ENCODE data around the gene GPR21.

The GPR21 gene

GRCh38 chr9:123049589-123050222 is 16.2 kb downstream of the GPR21 start:
- H3K4me1 ChIP-seq (ENCODE audit: insufficient read depth, low read length): peaks cover 57% of the 10 kb centered on the region

GRCh38 chr9:123053046-123053445 is 19.6 kb downstream of the GPR21 start:
- Histone ChIP-seq H3K27me3 (ENCODE audit: control insufficient read depth in 1 of 2, insufficient read depth in 2 of 2, low read length in 2 of 2) (no peaks in the 10 kb centered on the region), H3K4me1 (ENCODE audit: insufficient read depth, low read length) (peaks cover 43% of the 10 kb centered on the region), H3K36me3 (ENCODE audit: insufficient read depth, low read length) (no peaks in the 10 kb centered on the region), H3K4me3 (ENCODE audit: low read depth in 1 of 2, low read length in 2 of 2) (no peak overlapping the region), H3K27ac (ENCODE audit: low read depth, low read length) (no peak overlapping the region), H3K9ac (ENCODE audit: low read length) (no peak overlapping the region), H3K9me3 (ENCODE audit: low read length) (no peaks in the 10 kb centered on the region)

More at GRCh38 chr9:123049589-123050222, 16.2 kb downstream of the GPR21 start:
- no peak overlapping the region for H3K9ac ChIP-seq (ENCODE audit: low read length)
- peak overlapping the region; percentile 16 for H3K27ac ChIP-seq (ENCODE audit: low read depth, low read length)
- H3K9me3 ChIP-seq (ENCODE audit: low read length): no peaks in the 10 kb centered on the region
- H3K4me3 ChIP-seq (ENCODE audit: low read depth in 1 of 2, low read length in 2 of 2): no peak overlapping the region
- no peaks in the 10 kb centered on the region for H3K36me3 ChIP-seq (ENCODE audit: insufficient read depth, low read length)
- H3K27me3 ChIP-seq (ENCODE audit: control insufficient read depth in 1 of 2, insufficient read depth in 2 of 2, low read length in 2 of 2): no peaks in the 10 kb centered on the region

- Histone ChIP-seq H3K9me3 (ENCODE audit: low read length) (no peaks in the 10 kb centered on the region), H3K36me3 (ENCODE audit: insufficient read depth, low read length) (no peaks in the 10 kb centered on the region), H3K9ac (ENCODE audit: low read length) (no peak overlapping the region), H3K4me3 (ENCODE audit: low read depth in 1 of 2, low read length in 2 of 2) (no peak overlapping the region), H3K27ac (ENCODE audit: low read depth, low read length) (no peak overlapping the region), H3K27me3 (ENCODE audit: control insufficient read depth in 1 of 2, insufficient read depth in 2 of 2, low read length in 2 of 2) (no peaks in the 10 kb centered on the region), H3K4me1 (ENCODE audit: insufficient read depth, low read length) (peaks cover 38% of the 10 kb centered on the region)
These were observed 20.2 kb downstream of the GPR21 start for GRCh38 chr9:123053711-123054110.

GRCh38 chr9:123058834-123059233 is 25.4 kb downstream of the GPR21 start:
- H3K9ac ChIP-seq (ENCODE audit: low read length): no peak overlapping the region
- no peak overlapping the region for H3K27ac ChIP-seq (ENCODE audit: low read depth, low read length)
- no peaks in the 10 kb centered on the region for H3K9me3 ChIP-seq (ENCODE audit: low read length)
- no peaks in the 10 kb centered on the region for H3K27me3 ChIP-seq (ENCODE audit: control insufficient read depth in 1 of 2, insufficient read depth in 2 of 2, low read length in 2 of 2)
- no peak overlapping the region for H3K4me3 ChIP-seq (ENCODE audit: low read depth in 1 of 2, low read length in 2 of 2)
- peaks cover 4% of the 10 kb centered on the region for H3K36me3 ChIP-seq (ENCODE audit: insufficient read depth, low read length)
- peaks cover 2% of the 10 kb centered on the region for H3K4me1 ChIP-seq (ENCODE audit: insufficient read depth, low read length)

GRCh38 chr9:123059472-123060220 is 26.2 kb downstream of the GPR21 start:
- Histone ChIP-seq H3K4me3 (ENCODE audit: low read depth in 1 of 2, low read length in 2 of 2) (no peak overlapping the region), H3K9me3 (ENCODE audit: low read length) (no peaks in the 10 kb centered on the region), H3K27ac (ENCODE audit: low read depth, low read length) (no peak overlapping the region), H3K27me3 (ENCODE audit: control insufficient read depth in 1 of 2, insufficient read depth in 2 of 2, low read length in 2 of 2) (no peaks in the 10 kb centered on the region), H3K9ac (ENCODE audit: low read length) (no peak overlapping the region), H3K4me1 (ENCODE audit: insufficient read depth, low read length) (no peaks in the 10 kb centered on the region), H3K36me3 (ENCODE audit: insufficient read depth, low read length) (peaks cover 4% of the 10 kb centered on the region)

- Histone ChIP-seq H3K36me3 (ENCODE audit: insufficient read depth, low read length) (peaks cover 16% of the 10 kb centered on the region), H3K27me3 (ENCODE audit: control insufficient read depth in 1 of 2, insufficient read depth in 2 of 2, low read length in 2 of 2) (no peaks in the 10 kb centered on the region), H3K9ac (ENCODE audit: low read length) (no peak overlapping the region), H3K4me3 (ENCODE audit: low read depth in 1 of 2, low read length in 2 of 2) (no peak overlapping the region), H3K27ac (ENCODE audit: low read depth, low read length) (no peak overlapping the region), H3K9me3 (ENCODE audit: low read length) (no peaks in the 10 kb centered on the region), H3K4me1 (ENCODE audit: insufficient read depth, low read length) (no peaks in the 10 kb centered on the region)
These were observed 27.7 kb downstream of the GPR21 start for GRCh38 chr9:123061216-123061615.

- Histone ChIP-seq H3K27ac (ENCODE audit: low read depth, low read length) (no peak overlapping the region), H3K27me3 (ENCODE audit: control insufficient read depth in 1 of 2, insufficient read depth in 2 of 2, low read length in 2 of 2) (no peaks in the 10 kb centered on the region), H3K9ac (ENCODE audit: low read length) (no peak overlapping the region), H3K4me3 (ENCODE audit: low read depth in 1 of 2, low read length in 2 of 2) (no peak overlapping the region), H3K9me3 (ENCODE audit: low read length) (no peaks in the 10 kb centered on the region), H3K36me3 (ENCODE audit: insufficient read depth, low read length) (peaks cover 29% of the 10 kb centered on the region), H3K4me1 (ENCODE audit: insufficient read depth, low read length) (no peaks in the 10 kb centered on the region)
These were observed 29.1 kb downstream of the GPR21 start for GRCh38 chr9:123062351-123063176.

- Histone ChIP-seq H3K27ac (ENCODE audit: low read depth, low read length) (no peak overlapping the region), H3K4me3 (ENCODE audit: low read depth in 1 of 2, low read length in 2 of 2) (no peak overlapping the region), H3K9me3 (ENCODE audit: low read length) (no peaks in the 10 kb centered on the region), H3K4me1 (ENCODE audit: insufficient read depth, low read length) (no peaks in the 10 kb centered on the region), H3K27me3 (ENCODE audit: control insufficient read depth in 1 of 2, insufficient read depth in 2 of 2, low read length in 2 of 2) (no peaks in the 10 kb centered on the region), H3K36me3 (ENCODE audit: insufficient read depth, low read length) (peaks cover 32% of the 10 kb centered on the region), H3K9ac (ENCODE audit: low read length) (no peak overlapping the region)
These were observed 29.7 kb downstream of the GPR21 start for GRCh38 chr9:123063177-123063598.

- Histone ChIP-seq H3K4me3 (ENCODE audit: low read depth in 1 of 2, low read length in 2 of 2) (no peak overlapping the region), H3K27ac (ENCODE audit: low read depth, low read length) (no peak overlapping the region), H3K27me3 (ENCODE audit: control insufficient read depth in 1 of 2, insufficient read depth in 2 of 2, low read length in 2 of 2) (no peaks in the 10 kb centered on the region), H3K36me3 (ENCODE audit: insufficient read depth, low read length) (peaks cover 32% of the 10 kb centered on the region), H3K9me3 (ENCODE audit: low read length) (no peaks in the 10 kb centered on the region), H3K4me1 (ENCODE audit: insufficient read depth, low read length) (no peaks in the 10 kb centered on the region), H3K9ac (ENCODE audit: low read length) (no peak overlapping the region)
These were observed 30.4 kb downstream of the GPR21 start for GRCh38 chr9:123063896-123064295.

- H3K4me1 ChIP-seq (ENCODE audit: insufficient read depth, low read length): no peaks in the 10 kb centered on the region
- no peak overlapping the region for H3K9ac ChIP-seq (ENCODE audit: low read length)
- no peaks in the 10 kb centered on the region for H3K9me3 ChIP-seq (ENCODE audit: low read length)
- peaks cover 32% of the 10 kb centered on the region for H3K36me3 ChIP-seq (ENCODE audit: insufficient read depth, low read length)
- H3K27me3 ChIP-seq (ENCODE audit: control insufficient read depth in 1 of 2, insufficient read depth in 2 of 2, low read length in 2 of 2): no peaks in the 10 kb centered on the region
- no peak overlapping the region for H3K4me3 ChIP-seq (ENCODE audit: low read depth in 1 of 2, low read length in 2 of 2)
- no peak overlapping the region for H3K27ac ChIP-seq (ENCODE audit: low read depth, low read length)
These were observed 31.2 kb downstream of the GPR21 start for GRCh38 chr9:123064716-123065115.

GRCh38 chr9:123065196-123065595 is 31.7 kb downstream of the GPR21 start:
- Histone ChIP-seq H3K9me3 (ENCODE audit: low read length) (no peaks in the 10 kb centered on the region), H3K9ac (ENCODE audit: low read length) (no peak overlapping the region), H3K36me3 (ENCODE audit: insufficient read depth, low read length) (peaks cover 35% of the 10 kb centered on the region), H3K4me1 (ENCODE audit: insufficient read depth, low read length) (no peaks in the 10 kb centered on the region), H3K27ac (ENCODE audit: low read depth, low read length) (no peak overlapping the region), H3K27me3 (ENCODE audit: control insufficient read depth in 1 of 2, insufficient read depth in 2 of 2, low read length in 2 of 2) (no peaks in the 10 kb centered on the region), H3K4me3 (ENCODE audit: low read depth in 1 of 2, low read length in 2 of 2) (no peak overlapping the region)
